GM12801 (cell line): ENCODE data around the gene LRP8.

Experiments
- TF ChIP-seq, protein P1 (sequence below): IDR thresholded peaks from one replicate; pipeline ENCODE4 v1.5.1; 2011; ENCODE audit warnings: control low read depth; ENCODE audit not compliant: insufficient read length; ENCODE audit errors: extremely low read depth

Gene LRP8

GRCh38 chr1:53328009-53328461 is at the start of gene LRP8:
Gene LRP8 (minus strand): TSS chr1:53328070. CDS start chr1:53327912, 158 bp downstream.
- TF ChIP-seq, protein P1, sequence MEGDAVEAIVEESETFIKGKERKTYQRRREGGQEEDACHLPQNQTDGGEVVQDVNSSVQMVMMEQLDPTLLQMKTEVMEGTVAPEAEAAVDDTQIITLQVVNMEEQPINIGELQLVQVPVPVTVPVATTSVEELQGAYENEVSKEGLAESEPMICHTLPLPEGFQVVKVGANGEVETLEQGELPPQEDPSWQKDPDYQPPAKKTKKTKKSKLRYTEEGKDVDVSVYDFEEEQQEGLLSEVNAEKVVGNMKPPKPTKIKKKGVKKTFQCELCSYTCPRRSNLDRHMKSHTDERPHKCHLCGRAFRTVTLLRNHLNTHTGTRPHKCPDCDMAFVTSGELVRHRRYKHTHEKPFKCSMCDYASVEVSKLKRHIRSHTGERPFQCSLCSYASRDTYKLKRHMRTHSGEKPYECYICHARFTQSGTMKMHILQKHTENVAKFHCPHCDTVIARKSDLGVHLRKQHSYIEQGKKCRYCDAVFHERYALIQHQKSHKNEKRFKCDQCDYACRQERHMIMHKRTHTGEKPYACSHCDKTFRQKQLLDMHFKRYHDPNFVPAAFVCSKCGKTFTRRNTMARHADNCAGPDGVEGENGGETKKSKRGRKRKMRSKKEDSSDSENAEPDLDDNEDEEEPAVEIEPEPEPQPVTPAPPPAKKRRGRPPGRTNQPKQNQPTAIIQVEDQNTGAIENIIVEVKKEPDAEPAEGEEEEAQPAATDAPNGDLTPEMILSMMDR: no peak

DNA sequence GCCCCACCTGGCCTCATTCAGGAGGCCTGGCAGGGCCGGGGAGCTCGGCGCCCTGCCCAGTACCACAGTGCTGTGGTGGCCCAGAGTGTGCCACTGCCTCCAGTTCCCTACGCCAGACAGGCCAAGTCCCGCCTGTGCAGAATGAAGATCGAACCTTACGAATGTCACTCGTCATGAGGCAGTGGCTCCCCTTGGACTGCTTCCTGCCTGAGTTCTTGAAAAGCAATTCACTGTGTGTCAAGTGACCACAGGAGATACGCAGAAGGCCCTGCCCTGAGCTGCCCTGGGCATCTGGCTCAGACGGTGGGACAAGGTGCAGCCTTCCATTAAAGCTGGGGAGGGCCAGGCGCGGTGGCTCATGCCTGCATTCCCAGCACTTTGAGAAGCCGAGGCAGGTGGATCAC is 49.6 kb upstream of the LRP8 start:
- TF ChIP-seq, protein P1: no peak

DNA sequence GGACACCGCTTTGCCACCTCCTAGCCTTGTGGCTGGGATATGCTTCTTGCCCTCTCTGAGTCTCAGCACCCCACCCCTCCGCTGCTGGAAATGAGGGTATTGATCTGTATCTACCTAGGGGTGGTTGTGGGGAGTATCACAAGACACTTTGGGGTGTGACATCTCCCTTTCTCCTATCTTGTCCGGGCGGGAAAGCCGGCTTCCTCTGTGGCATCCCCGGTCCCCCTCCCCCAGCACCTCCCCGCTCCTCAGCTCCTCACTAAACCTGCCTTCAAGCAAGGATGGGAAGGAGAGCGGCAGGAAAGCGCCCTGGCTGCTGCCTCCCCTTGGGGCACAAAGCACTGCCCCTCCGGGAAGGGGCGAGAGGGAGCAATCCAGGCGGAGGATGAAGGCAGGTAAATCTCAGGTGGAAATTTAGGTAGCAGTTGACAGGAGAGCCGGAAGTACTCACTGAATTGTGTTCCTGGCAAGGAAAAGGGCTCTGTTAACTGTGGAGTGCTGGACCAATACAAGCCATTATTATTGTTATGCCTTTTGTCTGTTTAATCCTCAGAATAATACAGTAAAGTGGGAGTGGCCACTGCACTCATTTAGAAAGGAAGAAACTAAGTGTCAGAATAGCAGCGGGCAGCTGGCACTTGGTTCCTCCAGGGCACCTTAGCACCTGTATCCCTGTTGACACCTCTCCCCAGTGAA is 49.0 kb upstream of the LRP8 start:
- TF ChIP-seq, protein P1: no peak

- TF ChIP-seq, protein P1: no peak
These were observed 48.2 kb upstream of the LRP8 start for GRCh38 chr1:53376041-53376461.

GRCh38 chr1:53375440-53375839 is 47.6 kb upstream of the LRP8 start:
- TF ChIP-seq, protein P1: no peak

DNA sequence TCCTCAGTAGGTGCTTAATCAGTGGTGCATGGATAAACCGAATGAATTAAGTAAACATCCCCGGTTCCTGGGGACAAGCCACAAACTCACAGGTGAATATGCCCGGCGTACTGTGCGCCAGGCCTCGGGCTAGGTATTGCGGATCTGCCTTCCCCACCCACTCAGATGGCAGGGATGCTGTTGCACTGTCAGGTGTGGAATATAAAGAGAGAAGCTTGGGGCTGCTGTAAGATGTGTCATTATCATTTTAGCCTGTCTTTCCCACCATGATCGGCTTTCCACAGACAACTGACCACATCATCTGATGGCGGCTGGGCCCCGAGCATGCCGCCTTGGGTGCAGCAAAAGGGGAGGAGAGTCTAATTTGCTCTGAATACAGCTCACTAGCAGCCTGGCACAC is 45.4 kb upstream of the LRP8 start:
- TF ChIP-seq, protein P1: no peak

DNA sequence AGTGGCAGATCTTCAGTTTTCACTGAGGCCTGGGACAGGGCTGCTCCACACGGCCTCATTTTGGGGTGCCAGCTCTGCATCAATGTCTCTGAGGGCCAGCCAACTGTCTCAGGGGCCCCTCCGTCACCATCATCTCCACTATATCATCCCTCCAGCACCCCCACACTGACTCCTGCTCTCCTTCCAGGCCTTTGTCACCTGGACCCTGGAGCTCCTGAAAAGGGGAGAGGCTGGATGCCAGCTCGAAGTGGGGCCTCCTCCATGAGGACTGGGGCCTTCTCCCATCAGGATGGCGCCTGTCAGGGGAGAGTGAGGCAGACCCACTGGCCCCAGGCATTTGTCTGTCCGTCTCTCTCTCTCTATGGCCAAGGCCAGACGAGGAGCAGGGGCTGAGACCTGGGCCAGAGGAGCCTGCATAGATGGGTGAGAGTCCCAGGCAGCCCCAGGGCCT is 44.7 kb upstream of the LRP8 start:
- TF ChIP-seq, protein P1: no peak
